ENCODE measurements around the gene CLEC3A. TPM values are rescaled to one million over a fixed set of nuclear protein-coding genes. Genes with fewer than 3 reads are reported as not detected.
"Not testable (repeated sequence)": the region's sequence is repeated elsewhere in the genome, so short reads cannot be mapped to it uniquely, and the experiment has no call there.

CLEC3A gene, protein sequence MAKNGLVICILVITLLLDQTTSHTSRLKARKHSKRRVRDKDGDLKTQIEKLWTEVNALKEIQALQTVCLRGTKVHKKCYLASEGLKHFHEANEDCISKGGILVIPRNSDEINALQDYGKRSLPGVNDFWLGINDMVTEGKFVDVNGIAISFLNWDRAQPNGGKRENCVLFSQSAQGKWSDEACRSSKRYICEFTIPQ
- not detected in 2 replicates for total RNA-seq

DNA sequence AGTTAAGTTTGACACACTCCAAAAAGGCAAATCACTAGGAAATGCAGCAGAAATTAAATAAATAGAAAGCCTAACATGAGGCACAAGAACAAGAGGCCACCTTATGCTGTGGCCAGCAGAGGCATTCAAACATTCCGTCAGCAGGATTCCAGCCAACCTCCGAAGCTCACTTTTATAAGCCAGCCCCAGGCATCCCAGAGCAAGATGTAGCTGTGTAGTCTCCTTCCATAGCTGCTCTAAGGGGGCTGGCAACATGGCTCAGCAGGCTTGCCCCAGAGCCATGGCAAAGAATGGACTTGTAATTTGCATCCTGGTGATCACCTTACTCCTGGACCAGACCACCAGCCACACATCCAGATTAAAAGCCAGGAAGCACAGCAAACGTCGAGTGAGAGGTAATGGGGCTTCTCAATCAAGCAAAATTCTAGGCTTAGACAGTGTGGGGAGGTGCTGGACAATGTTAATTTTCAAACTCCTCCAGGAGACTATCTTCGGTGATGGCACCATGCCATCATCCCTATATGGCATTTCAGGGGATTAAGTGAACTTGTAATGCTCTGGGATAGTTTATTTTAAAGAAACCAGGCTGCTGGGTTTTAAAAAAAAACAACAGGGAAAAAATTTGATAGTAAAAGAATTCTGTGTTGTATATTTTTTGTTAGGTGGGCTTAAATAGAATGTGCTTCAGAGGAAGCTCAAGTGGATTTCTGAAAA lies at the start of gene CLEC3A:
TSS of gene CLEC3A (plus strand) at position 202 of the 714 bp plus-strand sequence. CDS start at position 281, 79 bp downstream.
- DNase-seq (ENCODE audit: low read depth) = no peak

DNA sequence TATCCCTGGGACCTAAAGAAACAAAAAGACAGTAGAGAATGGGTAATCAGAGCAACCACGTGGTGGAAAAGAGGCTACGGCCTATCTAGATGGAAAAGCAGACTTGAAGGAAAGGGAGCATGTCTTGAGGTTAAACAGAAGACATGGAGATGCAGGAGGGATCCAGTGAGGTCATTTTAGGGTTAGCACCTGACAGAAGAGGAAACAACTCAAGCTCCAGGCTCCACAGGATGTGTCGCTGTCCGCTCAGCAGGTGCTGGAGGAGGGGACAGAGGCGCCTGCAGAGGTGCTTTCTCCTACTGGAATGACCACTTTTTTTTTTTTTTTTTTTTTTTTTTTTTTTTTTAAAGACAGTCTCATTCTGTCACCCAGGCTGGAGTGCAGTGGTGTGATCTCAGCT lies 47.5 kb upstream of the CLEC3A start:
- DNase-seq (ENCODE audit: low read depth) = no peak

DNA sequence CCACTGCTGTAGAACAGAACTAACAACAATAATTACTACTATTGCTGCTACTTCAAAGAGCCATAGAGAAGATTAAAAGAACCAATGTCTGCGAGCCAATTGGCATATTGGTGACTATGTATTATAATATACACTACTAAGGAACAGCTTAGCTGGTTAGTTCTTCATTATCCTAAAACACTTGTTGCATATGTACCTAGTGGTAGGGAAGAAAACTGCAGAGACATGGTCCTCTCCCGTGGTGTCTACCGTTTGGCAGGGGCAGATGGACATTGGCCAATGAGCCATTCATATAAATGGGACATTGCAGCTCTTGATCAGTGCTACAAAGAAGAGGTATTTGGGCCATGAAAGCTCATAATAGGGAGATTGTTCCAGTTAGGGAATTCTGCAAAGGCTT lies 46.4 kb upstream of the CLEC3A start:
- no peak for DNase-seq (ENCODE audit: low read depth)

DNA sequence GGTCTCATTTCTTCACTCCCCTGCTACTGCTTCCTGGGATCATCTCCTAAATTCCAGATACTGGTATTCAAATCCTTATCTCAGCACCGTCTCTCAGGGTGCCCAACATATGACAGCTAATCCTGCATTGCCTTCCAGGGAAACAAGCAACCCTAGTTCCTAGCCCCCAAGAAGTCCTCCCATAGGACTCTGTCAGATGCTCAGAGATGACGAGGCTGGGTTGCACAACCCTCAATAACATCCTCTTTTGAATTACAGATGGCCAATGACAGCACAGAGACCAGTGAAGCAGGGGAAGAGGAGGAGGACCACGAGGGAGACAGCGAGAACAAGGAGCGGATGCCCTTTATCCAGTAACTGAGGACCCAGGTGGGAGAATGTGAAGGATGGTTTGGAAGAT lies 45.0 kb upstream of the CLEC3A start:
- DNase-seq (ENCODE audit: low read depth) = no peak

DNA sequence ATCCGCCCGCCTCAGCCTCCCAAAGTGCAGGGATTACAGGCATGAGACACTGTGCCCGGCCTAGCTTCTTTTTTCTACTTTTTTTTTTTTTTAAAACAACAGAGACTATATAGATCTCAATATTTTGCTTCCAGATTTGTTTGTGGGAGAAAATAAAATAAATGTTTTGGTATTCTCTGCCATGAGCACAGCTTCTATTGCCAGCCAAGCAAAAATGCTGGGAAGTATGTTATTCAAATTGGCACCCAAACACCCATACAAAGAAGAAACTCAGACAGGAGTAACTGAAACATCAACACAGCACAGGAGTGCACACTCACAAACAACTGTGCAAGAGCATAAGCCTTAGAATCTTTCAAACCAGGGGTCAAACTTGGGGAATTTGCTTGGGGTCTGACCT lies 37.2 kb upstream of the CLEC3A start:
- DNase-seq (ENCODE audit: low read depth) = no peak

DNA sequence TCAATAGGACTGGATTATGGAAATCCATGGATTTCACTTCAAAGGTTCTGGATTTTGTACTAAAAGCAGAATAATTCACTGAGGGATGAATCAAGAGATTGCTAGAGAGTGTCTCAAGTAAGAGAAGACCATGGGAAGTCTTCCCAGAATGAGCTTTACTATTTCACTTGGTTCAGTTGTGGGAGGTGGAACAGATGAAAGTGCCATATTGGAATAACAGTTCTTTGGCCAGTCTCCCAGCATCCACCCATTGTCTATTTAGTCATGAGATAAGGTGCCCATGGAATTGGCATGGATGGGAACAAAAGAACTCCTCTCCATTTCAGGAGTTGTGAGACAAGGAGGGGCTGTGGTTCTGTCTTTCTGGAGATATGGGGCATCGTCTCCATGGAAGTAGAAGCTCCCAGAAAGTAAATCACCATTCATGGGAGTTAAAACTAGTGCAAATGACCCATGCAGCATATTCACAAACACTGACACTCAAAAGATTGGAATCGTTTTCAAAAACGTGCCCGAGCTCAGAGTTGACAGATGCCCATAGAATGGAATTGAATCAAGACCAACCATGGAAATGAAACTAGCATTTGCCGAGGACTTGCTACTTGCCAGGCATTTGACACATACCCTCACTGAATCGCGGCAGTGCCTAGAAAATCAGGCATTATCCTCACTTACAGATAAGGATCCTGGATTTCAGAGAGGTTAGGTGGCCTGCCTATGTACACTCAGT lies 36.2 kb upstream of the CLEC3A start:
- DNase-seq (ENCODE audit: low read depth) = no peak

DNA sequence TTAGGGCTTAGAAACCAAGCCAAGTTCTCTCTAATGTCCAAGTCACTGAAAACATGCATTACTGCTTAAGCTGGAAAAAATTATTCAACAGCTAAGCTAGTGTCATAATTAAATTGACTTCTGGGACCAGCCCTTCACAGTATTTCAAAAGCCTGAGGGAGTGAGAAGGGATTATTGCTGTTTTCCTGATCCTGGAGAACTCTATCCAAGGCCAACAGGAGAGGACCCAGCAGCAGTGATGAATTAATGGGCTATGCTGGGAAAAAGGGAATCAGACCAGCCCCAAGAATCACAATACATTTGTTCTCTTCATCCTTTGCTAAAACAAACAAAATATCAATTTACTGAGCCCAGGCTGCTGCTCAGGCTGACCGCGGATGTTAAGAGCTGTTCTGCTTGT lies 34.5 kb upstream of the CLEC3A start:
- no peak for DNase-seq (ENCODE audit: low read depth)

DNA sequence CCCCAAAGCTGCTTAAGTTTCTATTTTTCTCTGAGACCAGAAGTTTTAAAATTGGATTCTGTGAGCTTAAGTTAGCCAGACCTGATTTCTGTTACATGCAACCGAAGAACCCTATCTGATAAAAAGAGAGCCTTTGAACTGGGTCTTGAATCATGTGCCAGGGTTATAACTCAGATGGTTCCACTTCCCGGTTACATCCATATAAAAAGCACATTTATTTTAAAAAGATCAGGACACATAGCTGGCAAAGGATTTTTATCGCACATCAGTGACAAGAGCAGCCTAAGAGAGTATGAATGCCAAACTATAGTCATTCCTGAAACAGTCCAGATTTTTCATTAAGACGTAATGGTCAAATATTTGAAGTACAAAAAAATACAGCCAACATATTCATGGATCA lies 32.5 kb upstream of the CLEC3A start:
- DNase-seq (ENCODE audit: low read depth) = no peak

DNA sequence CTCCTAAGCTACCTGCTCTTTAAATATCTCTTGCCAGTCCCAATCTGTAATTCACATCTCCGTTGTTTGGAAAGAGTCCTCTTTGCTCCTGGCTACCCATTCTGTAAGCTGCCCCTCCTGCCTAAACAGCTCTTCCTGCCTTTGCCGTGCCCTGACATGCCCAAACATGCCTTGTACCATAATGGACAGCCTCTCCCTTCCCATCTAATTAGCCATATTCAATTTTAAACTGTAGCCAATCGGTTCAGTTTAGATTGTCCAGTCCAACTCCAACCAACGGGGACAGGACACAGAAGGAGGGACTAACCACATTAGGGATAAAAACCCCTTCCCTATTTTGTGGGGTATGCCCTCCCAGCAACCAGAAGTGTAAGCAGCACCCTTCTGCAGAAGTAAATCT lies 30.6 kb upstream of the CLEC3A start:
- DNase-seq (ENCODE audit: low read depth) = no peak

DNA sequence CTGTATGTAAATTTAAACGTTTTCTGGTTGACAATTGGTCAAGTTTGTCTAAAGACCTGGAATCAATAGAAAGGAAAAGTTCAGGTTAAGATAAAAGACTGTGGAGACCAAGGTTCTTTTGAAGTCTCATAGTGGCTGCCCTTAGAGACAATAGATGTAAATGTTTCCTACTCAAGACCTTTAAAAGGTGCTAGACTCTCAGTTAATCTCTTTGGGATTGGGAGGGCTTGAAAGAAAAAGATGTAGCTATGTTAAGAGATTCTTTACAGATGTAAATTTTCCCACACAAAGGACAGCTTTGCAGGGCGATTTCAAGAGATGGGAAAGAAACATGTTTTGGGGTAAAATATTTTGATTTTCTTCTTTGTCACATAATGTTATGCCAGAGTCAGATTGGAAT lies 30.0 kb upstream of the CLEC3A start:
- DNase-seq (ENCODE audit: low read depth) = not testable (repeated sequence)

DNA sequence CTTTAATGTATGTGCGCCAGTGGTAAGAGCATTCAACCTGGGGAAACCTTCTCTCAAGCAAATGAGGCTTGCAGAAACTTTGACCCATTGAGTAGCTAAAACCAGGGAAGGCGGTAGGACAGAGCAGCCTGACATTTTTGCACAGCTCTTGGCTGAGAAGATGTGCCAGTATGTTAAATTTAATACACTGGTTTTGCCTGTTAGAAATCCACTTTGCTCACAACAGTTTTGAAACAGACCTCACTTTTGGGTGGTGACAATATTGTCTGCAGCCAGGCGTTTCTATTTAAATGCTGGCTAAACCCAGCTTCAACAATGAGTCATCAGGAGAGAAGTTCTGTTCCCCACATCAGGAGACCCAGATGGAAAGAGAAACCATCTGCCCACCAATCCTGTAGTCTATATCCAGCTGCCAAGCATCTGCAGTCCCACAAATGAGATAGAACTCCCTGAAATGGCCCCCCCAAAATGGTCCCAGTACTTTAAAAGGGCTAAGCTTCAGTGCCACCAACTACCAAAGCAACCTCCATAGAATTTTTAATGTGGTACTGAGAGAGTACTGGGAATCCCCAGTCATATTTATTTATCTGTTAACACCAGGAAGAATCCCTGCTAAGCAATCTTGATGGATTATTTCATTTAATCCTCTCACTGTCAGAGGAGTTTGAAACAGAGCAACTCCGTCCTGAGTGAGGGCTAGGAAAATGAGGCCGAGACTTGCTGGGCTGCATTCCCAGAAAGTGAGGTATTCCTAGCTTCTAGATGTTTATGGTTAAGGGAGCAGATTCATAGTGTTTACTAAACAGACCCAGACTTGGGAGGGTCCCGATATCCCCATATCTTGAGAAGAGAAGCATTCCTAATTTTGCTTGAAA lies 29.0 kb upstream of the CLEC3A start:
- no peak for DNase-seq (ENCODE audit: low read depth)

DNA sequence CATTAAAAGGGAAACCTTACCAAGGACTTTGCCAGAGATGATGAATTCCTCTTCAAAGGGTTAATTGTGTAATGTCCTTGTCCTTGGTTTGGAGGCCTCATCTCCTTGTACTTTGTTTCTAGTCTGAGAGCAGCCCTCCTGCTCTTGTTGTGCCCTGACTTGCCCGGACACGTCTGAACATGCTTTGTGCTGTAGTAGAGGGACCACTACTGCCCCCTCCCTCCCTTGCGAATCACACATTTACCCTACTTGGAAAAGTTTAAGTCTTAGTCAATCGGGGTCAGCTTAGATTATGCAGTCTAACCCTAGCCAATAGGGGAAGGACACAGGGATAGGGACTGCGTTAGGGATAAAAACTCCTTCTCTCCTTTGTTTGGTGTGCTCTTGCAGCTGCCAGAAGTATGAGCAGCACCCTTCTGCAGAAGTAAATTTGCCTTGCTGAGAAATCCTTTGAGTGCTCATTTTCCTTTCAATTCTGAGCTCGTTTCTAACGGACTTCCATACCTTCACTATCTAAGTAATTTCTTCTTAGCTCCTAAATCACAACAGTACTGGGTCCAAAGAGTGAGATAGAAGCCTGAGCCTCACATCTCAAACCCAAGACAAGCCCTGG lies 26.4 kb upstream of the CLEC3A start:
- no peak for DNase-seq (ENCODE audit: low read depth)

DNA sequence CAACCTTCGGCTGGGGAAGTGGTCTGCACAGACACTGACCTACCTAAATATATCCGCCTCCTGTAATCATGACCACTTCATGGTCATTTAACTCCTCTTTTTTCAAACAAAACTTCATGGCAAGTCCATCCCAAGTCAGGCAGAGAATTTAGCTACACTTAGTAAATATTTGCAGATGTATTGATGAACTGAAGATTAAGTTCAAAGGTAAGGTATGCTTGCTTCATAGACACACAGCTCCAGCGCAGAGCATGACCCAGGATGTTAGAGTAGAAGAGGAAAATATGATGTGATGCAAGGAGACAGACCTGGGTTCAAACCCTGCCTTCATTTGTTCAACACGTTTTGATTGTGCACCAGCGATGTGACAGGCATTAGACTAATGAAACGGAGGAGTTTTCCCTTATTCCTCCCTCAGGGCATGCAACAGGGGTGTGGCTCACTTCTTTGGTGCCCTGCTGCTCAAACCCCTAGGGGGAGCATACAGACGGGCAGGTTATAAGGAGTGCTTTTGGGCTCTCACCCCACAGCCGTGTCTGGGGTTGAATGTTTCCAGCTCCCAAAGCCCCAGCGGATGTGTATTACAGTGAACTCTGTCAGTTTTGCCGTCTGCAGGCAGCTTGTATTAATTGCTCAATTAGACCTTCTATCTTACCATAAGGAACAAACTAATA lies 23.9 kb upstream of the CLEC3A start:
- no peak for DNase-seq (ENCODE audit: low read depth)

DNA sequence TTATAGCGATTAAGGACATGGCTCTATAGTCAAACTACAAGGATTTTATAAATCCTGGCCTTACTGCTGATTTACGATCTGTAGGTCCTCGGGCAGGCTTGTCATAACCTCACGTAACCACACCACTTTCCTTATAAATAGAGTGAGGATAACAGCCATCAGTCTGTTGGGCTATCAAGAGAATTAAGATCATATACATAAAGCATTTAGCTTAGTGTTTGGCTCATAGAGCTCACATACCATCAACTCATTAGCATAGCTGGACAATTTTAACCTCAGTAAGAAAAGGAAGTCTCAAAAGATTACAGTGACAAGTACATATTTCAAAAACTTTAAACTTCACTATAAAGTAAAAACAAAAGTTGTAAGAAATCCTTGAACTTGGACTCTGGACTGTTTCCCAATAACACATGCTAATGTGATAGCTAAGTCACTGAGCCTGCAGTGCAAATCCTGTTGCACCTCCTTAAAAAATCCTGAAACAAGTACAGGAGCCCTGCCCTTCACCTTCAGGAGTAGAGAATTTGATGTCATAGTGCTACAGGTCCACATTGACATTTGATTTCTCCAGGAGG lies 20.8 kb upstream of the CLEC3A start:
- no peak for DNase-seq (ENCODE audit: low read depth)

DNA sequence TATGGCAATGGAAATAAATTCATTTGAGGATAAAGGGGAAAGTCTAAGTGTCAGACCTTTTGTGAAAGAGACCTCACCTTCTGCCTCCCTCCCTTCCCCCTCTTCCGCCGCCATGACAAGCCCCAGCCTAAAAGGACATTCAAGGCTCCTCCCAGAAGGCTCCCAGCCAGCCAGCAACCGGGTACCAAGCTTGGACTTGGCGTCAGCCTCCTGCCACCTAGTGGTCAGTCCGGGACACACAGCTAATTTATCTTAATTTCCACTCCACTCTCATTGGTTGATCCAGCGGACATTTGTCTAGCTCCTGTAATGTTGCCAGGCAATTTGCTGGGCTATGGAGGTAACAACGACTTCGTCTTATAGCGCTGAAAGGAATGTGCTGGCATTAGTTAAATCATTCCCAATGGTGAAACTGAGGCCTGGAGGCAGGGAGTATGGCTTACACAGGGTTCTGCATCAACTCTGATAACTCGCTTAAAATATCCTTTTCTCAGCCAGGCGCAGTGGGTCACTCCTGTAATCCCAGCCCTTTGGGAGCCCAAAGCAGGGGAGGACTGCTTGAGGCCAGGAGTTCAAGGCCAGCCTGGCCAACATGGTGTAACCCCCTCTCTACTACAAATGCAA lies 19.3 kb upstream of the CLEC3A start:
- DNase-seq (ENCODE audit: low read depth) = peak; percentile 59

DNA sequence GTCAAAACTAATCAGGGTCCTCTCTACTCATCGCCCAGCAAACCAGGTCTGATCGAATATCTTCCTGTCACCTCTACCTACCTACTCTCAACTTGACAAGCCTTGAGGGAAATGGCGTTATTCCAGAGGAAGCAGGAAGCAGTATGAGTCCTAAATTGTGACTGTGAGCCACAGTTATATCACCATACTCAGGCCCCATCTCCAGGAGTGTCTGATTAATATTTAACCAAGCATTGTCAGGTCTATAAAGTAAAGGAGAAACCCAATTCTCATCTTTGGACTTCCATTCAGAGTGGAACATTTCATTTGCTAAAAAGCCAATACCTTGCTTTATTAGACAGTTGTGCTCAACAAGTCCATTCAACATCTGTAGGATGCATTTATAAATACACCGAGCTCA lies 17.8 kb upstream of the CLEC3A start:
- no peak for DNase-seq (ENCODE audit: low read depth)

DNA sequence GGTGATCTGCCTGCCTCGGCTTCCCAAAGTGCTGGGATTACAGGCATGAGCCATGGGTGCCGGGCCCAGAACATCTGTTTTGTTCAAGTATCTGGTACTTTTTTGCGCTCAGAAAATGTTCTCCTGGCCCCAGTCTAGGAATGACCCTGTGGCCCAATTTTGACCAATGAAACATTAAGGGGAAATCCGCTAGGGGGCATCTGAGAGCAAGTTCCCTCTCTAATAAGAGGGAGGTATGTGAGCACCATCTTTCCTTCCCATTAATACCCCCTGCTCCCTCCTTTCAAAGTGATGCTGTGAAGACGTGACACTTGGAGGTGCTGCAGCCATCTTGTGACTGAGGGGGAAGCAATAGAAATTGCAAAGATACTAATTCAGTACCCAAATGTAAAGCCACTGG lies 16.5 kb upstream of the CLEC3A start:
- no peak for DNase-seq (ENCODE audit: low read depth)

DNA sequence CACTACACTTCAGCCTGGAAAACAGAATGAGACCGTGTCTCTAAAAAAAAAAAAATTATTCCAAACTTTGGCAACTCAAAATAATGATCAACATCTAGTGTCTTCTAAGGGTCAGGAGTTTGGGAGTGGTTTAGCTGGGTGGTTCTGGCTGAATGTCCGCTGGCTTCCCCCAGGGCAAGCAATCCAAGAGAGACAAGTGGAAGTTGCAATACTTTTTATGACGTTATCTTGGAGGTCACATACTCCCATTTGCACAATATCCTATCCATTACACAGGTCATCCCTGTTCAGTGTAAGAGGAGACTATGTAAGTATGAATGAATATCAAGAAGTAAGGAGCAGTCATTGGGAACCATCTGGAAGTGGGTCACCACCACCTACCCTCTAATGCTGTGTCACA lies 15.2 kb upstream of the CLEC3A start:
- no peak for DNase-seq (ENCODE audit: low read depth)

DNA sequence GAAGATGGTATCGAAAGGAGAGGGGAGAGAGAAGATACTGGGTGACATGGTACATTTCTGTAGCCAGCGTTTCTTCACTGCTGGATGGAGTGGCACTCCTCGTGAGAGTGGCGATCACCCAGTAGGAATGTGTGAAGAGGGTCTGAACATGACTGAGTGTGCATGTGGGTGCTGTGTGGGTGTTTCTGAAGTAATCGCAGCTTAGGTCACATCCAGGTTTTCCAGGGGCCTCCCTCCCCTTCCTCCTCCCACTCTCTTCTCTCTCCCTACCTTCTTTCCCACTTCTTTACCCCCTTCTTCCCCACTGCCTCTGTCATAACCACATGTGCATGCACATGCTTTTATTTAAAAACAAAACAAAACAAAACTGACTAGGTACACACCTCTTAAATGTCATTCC lies 1.8 kb downstream of the CLEC3A start:
- DNase-seq (ENCODE audit: low read depth) = no peak

DNA sequence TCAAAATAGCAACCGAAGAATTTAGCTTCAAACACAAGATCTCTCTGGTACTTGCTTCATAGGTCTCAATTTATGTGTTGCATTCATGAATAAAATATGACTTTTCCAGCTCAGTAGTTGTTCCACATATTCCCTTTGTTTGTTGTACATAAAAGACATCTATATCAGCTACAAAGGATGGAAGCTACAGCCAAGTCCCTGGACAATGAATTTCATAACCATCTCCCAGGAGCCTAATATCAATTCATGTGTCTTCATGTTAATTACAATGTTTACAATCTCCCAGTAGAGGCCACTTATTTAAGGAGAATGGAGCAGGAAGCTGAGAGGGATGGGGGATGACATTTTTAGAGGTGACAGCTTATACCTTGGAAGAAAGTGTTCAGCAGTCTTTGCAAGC lies 3.3 kb downstream of the CLEC3A start:
- DNase-seq (ENCODE audit: low read depth) = no peak

Measured in renal cortical epithelial cell (primary cell).